Thyroid gland (tissue), 4 donors: Measurements from ENCODE around the gene RAC2. TPM values are rescaled to one million over a fixed set of nuclear protein-coding genes. Genes with fewer than 3 reads are reported as not detected.
"Not testable (repeated sequence)": the region's sequence is repeated elsewhere in the genome, so short reads cannot be mapped to it uniquely, and the experiment has no call there.

Source experiments
- DNase-seq, 2 donors: peaks; one replicate each; pipeline ENCODE4 v3.0.0-alpha.2; 2019
- H3K27ac ChIP-seq, 3 donors: fragments of 200-600 bp; sonication (generic); 1 replicate in 2 of 3; 2 replicates in 1 of 3; pipeline ENCODE4 v1.5.1; 2016 to 2019; ENCODE audit warnings: mild to moderate bottlenecking in 1 of 3, moderate library complexity in 1 of 3
- H3K27me3 ChIP-seq: fragments of 200-600 bp; sonication (generic); one replicate; pipeline ENCODE4 v1.5.1; 2019
- H3K36me3 ChIP-seq, 2 donors: fragments of 200-600 bp; sonication (generic); one replicate each; pipeline ENCODE4 v1.5.1; 2016 to 2019
- H3K4me1 ChIP-seq, 2 donors: fragments of 200-600 bp; sonication (generic); one replicate each; pipeline ENCODE4 v1.5.1; 2017 to 2019
- H3K4me3 ChIP-seq, 3 donors: fragments of 200-600 bp; sonication (generic); replicated peaks in 1 of 3; 1 replicate in 2 of 3; 2 replicates in 1 of 3; pipeline ENCODE4 v1.5.1; 2016; ENCODE audit warnings: mild to moderate bottlenecking in 1 of 3
- H3K9me3 ChIP-seq: fragments of 200-600 bp; sonication (generic); one replicate; pipeline ENCODE4 v1.5.1; 2017
- CTCF ChIP-seq, 6 experiments: fragments of 200-600 bp in 3 of 6; fragments of 450-650 bp in 3 of 6; sonication (generic) in 3 of 6; IDR thresholded peaks; one replicate each; pipeline ENCODE4 v1.5.1; 2016 to 2019; ENCODE audit warnings: antibody characterized with exemption in 6 of 6, mild to moderate bottlenecking in 2 of 6, inconsistent platforms in 1 of 6, moderate library complexity in 1 of 6
- POLR2A ChIP-seq, 2 donors: fragments of 450-650 bp; IDR thresholded peaks; one replicate each; pipeline ENCODE4 v1.6.1; 2017; ENCODE audit warnings: antibody characterized with exemption in 2 of 2, mild to moderate bottlenecking in 2 of 2, moderate library complexity in 1 of 2
- WGBS, 2 donors: methylation state at CpG; one replicate each; pipeline ENCODE4 v1.1.5; 2017; 5-methylcytosine and 5-hydroxymethylcytosine counted together
- intact Hi-C: fragments of 100-400 bp; cut with DNase I; formaldehyde crosslinking; loops from one replicate; pipeline ENCODE4 v1.15.1; 2023
- total RNA-seq, 4 donors: library from RNA; depleted of rRNA; stranded (reverse); fragments of >200 nt; gene quantifications; one replicate each; pipeline ENCODE4 v1.2.3, GENCODE V29; 2016

The RAC2 gene
- total RNA-seq, 4 donors from 2014 or later: 3.6 to 6.0 (median 4.6) TPM

- H3K27me3 ChIP-seq: no peaks in the 10 kb centered on the region
- WGBS, 2 donors: 57 to 63% methylated on average over 10 of the region's 10 CpGs
- intact Hi-C loops: no loop called here
Observed at GRCh38 chr22:37256075-37256726, 12.1 kb upstream of the RAC2 start.

GRCh38 chr22:37255558-37256006, 11.5 kb upstream of the RAC2 start:
- Histone ChIP-seq H3K9me3 (no peaks in the 10 kb centered on the region), H3K36me3 (no peaks in the 10 kb centered on the region), H3K4me3 (no peak overlapping the region), H3K27me3 (no peaks in the 10 kb centered on the region), H3K4me1 (no peaks in the 10 kb centered on the region), H3K27ac (no peak overlapping the region)
- intact Hi-C loops: no loop called here
- DNase-seq: no peak
- TF ChIP-seq CTCF (IDR thresholded peaks at IDR 0.05) (no peak), POLR2A (IDR thresholded peaks at IDR 0.05) (no peak)

More at GRCh38 chr22:37256075-37256726, 12.1 kb upstream of the RAC2 start:
- Histone ChIP-seq H3K9me3 (no peaks in the 10 kb centered on the region), H3K4me1 (no peaks in the 10 kb centered on the region), H3K36me3 (no peaks in the 10 kb centered on the region), H3K27ac (no peak overlapping the region), H3K4me3 (no peak overlapping the region)
- DNase-seq: no peak
- no peak for TF ChIP-seq CTCF (IDR thresholded peaks at IDR 0.05)
- no peak for TF ChIP-seq POLR2A (IDR thresholded peaks at IDR 0.05)

GRCh38 chr22:37254867-37255233, 10.8 kb upstream of the RAC2 start:
- H3K27ac ChIP-seq: no peak overlapping the region
- intact Hi-C loops: no loop called here
- no peaks in the 10 kb centered on the region for H3K4me1 ChIP-seq
- DNase-seq: no peak
- H3K9me3 ChIP-seq: no peaks in the 10 kb centered on the region
- H3K36me3 ChIP-seq: no peaks in the 10 kb centered on the region
- 71 to 73% methylated on average over 5 of the region's 5 CpGs for WGBS, 2 donors
- H3K27me3 ChIP-seq: no peaks in the 10 kb centered on the region
- no peak for TF ChIP-seq CTCF (IDR thresholded peaks at IDR 0.05)
- no peak for TF ChIP-seq POLR2A (IDR thresholded peaks at IDR 0.05)
- no peak overlapping the region for H3K4me3 ChIP-seq

- no peak for DNase-seq
- WGBS, 2 donors: 84 to 90% methylated on average over 5 of the region's 5 CpGs
- Histone ChIP-seq H3K27ac (no peak overlapping the region), H3K9me3 (no peaks in the 10 kb centered on the region), H3K27me3 (no peaks in the 10 kb centered on the region), H3K4me3 (no peak overlapping the region), H3K4me1 (no peaks in the 10 kb centered on the region), H3K36me3 (no peaks in the 10 kb centered on the region)
- intact Hi-C loops: no loop called here
- TF ChIP-seq CTCF (IDR thresholded peaks at IDR 0.05) (no peak), POLR2A (IDR thresholded peaks at IDR 0.05) (no peak)
Observed at GRCh38 chr22:37254209-37254866, 10.3 kb upstream of the RAC2 start.

- Histone ChIP-seq H3K9me3 (no peaks in the 10 kb centered on the region), H3K4me1 (no peaks in the 10 kb centered on the region), H3K4me3 (no peak overlapping the region), H3K27ac (no peak overlapping the region), H3K36me3 (no peaks in the 10 kb centered on the region), H3K27me3 (no peaks in the 10 kb centered on the region)
- no peak for DNase-seq
- no peak for TF ChIP-seq CTCF (IDR thresholded peaks at IDR 0.05)
- TF ChIP-seq POLR2A (IDR thresholded peaks at IDR 0.05): no peak
- intact Hi-C loops: no loop called here
- 48 to 55% methylated on average over 7 of the region's 7 CpGs for WGBS, 2 donors
Observed at GRCh38 chr22:37253126-37253660, 9.1 kb upstream of the RAC2 start.

- H3K9me3 ChIP-seq, DNase-seq, H3K4me3 ChIP-seq, H3K27me3 ChIP-seq, H3K4me1 ChIP-seq, H3K36me3 ChIP-seq, intact Hi-C loops, H3K27ac ChIP-seq: not testable (repeated sequence)
- WGBS, 2 donors: 81% methylated on average over 8 of the region's 8 CpGs
Observed at GRCh38 chr22:37251836-37252235, 7.8 kb upstream of the RAC2 start.
